HEK293 (cell line): ENCODE results near the gene C13orf46.

Source experiments
- CTCF ChIP-seq: fragments of 450-650 bp; formaldehyde crosslinking; IDR thresholded peaks from 2 replicates; pipeline ENCODE4 v1.5.1; 2016; ENCODE audit warnings: missing biosample characterization, missing genetic modification characterization
- MYNN ChIP-seq: fragments of 450-650 bp; formaldehyde crosslinking; IDR thresholded peaks from 2 replicates; pipeline ENCODE4 v1.5.1; 2016; ENCODE audit warnings: missing biosample characterization, missing genetic modification characterization, borderline replicate concordance
- SETDB1 ChIP-seq: IDR thresholded peaks from one replicate; pipeline ENCODE4 v1.6.1; 2017; ENCODE audit warnings: mild to moderate bottlenecking, low read length, moderate library complexity, mixed read lengths; ENCODE audit not compliant: insufficient read length
- ZBTB26 ChIP-seq: fragments of 450-650 bp; formaldehyde crosslinking; optimal IDR thresholded peaks from 2 replicates; pipeline ENCODE3; 2016; ENCODE audit warnings: missing biosample characterization, mild to moderate bottlenecking, missing genetic modification characterization
- ZEB2 ChIP-seq: fragments of 450-650 bp; formaldehyde crosslinking; IDR thresholded peaks from 2 replicates; pipeline ENCODE4 v1.5.1; 2016; ENCODE audit warnings: missing biosample characterization, missing genetic modification characterization
- ZNF121 ChIP-seq: fragments of 450-650 bp; formaldehyde crosslinking; IDR thresholded peaks from 2 replicates; pipeline ENCODE4 v1.5.1; 2016; ENCODE audit warnings: missing biosample characterization, missing genetic modification characterization
- ZNF169 ChIP-seq: fragments of 450-650 bp; formaldehyde crosslinking; IDR thresholded peaks from 2 replicates; pipeline ENCODE4 v1.5.1; 2016; ENCODE audit warnings: missing biosample characterization, missing genetic modification characterization
- ZNF449 ChIP-seq: fragments of 450-650 bp; formaldehyde crosslinking; IDR thresholded peaks from 2 replicates; pipeline ENCODE4 v1.5.1; 2017; ENCODE audit warnings: missing biosample characterization, mild to moderate bottlenecking, missing genetic modification characterization, moderate library complexity
- ZNF501 ChIP-seq: fragments of 450-650 bp; formaldehyde crosslinking; IDR thresholded peaks from 2 replicates; pipeline ENCODE4 v1.5.1; 2016; ENCODE audit warnings: missing biosample characterization, missing genetic modification characterization
- ZNF544 ChIP-seq: fragments of 450-650 bp; formaldehyde crosslinking; IDR thresholded peaks from 2 replicates; pipeline ENCODE4 v1.5.0; 2017; ENCODE audit warnings: missing biosample characterization, missing genetic modification characterization
- ZNF585B ChIP-seq: fragments of 450-650 bp; formaldehyde crosslinking; IDR thresholded peaks from 2 replicates; pipeline ENCODE4 v1.5.1; 2016; ENCODE audit warnings: missing biosample characterization, missing genetic modification characterization
- ZNF76 ChIP-seq: fragments of 450-650 bp; formaldehyde crosslinking; IDR thresholded peaks from 2 replicates; pipeline ENCODE4; 2016; ENCODE audit warnings: low read depth, missing biosample characterization, missing genetic modification characterization, borderline replicate concordance
- TF ChIP-seq, protein P1 (sequence below): fragments of 450-650 bp; formaldehyde crosslinking; IDR thresholded peaks from 2 replicates; pipeline ENCODE4 v1.5.1; 2016; ENCODE audit warnings: missing biosample characterization, missing genetic modification characterization
- TF ChIP-seq, protein P2 (sequence below): fragments of 450-650 bp; formaldehyde crosslinking; IDR thresholded peaks from 2 replicates; pipeline ENCODE4 v1.5.1; 2016; ENCODE audit warnings: missing biosample characterization, missing genetic modification characterization

DNA sequence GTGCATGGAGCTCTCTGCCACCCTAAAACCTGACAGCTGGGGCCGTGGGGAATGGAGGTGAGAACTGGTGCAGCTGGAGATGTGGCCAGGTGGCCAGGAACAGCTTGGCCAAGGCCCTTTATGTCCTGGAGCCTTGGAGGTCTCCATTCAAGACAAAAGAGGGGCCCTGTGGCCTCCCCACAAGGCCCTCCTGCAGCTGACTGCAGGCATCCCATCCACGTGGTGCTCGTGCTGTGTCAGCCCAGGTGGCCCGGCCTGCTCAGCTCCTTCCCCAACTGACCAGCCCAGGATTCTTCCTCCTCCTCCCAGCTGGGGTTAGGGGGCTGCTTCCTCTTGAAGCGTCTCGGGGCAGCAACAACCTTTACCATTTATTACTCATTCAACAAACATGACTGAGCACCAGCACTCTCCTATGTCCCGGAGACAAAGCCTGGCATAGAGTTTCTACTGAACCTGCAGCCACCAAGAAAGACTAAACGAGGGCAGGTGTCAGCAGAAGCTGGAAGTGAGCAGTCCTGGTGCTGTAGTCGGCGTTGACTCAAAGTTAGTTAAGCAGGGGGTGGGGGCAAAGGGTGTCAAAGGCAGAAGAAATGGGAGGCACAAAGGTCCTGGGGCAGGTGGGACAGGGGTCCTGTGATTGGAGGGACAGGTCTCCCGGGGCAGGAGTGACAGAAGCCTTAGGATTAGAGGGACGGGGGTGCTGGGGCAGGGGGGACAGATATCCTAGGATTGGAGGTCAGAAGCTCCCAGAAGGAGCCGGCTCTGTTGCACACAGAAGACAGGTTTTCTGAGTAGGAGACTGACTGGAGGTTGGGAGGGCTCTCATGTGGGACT lies 23.3 kb upstream of the C13orf46 start:
- no peak for TF ChIP-seq ZEB2
- TF ChIP-seq CTCF (tag by site-specific recombination) = no peak
- TF ChIP-seq, protein P1, sequence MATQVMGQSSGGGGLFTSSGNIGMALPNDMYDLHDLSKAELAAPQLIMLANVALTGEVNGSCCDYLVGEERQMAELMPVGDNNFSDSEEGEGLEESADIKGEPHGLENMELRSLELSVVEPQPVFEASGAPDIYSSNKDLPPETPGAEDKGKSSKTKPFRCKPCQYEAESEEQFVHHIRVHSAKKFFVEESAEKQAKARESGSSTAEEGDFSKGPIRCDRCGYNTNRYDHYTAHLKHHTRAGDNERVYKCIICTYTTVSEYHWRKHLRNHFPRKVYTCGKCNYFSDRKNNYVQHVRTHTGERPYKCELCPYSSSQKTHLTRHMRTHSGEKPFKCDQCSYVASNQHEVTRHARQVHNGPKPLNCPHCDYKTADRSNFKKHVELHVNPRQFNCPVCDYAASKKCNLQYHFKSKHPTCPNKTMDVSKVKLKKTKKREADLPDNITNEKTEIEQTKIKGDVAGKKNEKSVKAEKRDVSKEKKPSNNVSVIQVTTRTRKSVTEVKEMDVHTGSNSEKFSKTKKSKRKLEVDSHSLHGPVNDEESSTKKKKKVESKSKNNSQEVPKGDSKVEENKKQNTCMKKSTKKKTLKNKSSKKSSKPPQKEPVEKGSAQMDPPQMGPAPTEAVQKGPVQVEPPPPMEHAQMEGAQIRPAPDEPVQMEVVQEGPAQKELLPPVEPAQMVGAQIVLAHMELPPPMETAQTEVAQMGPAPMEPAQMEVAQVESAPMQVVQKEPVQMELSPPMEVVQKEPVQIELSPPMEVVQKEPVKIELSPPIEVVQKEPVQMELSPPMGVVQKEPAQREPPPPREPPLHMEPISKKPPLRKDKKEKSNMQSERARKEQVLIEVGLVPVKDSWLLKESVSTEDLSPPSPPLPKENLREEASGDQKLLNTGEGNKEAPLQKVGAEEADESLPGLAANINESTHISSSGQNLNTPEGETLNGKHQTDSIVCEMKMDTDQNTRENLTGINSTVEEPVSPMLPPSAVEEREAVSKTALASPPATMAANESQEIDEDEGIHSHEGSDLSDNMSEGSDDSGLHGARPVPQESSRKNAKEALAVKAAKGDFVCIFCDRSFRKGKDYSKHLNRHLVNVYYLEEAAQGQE (tag by site-specific recombination) = no peak
- TF ChIP-seq ZNF121 (tag by site-specific recombination) = no peak
- TF ChIP-seq ZNF585B (tag by site-specific recombination) = no peak
- no peak for TF ChIP-seq ZNF449
- TF ChIP-seq MYNN (tag by site-specific recombination) = no peak
- no peak for TF ChIP-seq ZNF501 (tag by site-specific recombination)
- TF ChIP-seq ZNF544 = no peak
- no peak for TF ChIP-seq ZNF169
- no peak for TF ChIP-seq SETDB1
- TF ChIP-seq ZBTB26 (tag by site-specific recombination) = no peak
- TF ChIP-seq, protein P2, sequence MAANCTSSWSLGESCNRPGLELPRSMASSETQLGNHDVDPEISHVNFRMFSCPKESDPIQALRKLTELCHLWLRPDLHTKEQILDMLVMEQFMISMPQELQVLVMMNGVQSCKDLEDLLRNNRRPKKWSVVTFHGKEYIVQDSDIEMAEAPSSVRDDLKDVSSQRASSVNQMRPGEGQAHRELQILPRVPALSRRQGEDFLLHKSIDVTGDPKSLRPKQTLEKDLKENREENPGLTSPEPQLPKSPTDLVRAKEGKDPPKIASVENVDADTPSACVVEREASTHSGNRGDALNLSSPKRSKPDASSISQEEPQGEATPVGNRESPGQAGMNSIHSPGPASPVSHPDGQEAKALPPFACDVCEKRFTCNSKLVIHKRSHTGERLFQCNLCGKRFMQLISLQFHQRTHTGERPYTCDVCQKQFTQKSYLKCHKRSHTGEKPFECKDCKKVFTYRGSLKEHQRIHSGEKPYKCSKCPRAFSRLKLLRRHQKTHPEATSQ (tag by site-specific recombination) = no peak
- no peak for TF ChIP-seq ZNF76
